Esophagus muscularis mucosa (tissue), 4 donors: ENCODE results near the gene LSM14B. TPM values are rescaled to one million over a fixed set of nuclear protein-coding genes. Genes with fewer than 3 reads are reported as not detected.

Experiments used
- DNase-seq: peaks from one replicate; pipeline ENCODE4 v3.0.0-alpha.2; 2017; ENCODE audit errors: extremely low spot score
- H3K27ac ChIP-seq, 4 donors: fragments of 200-600 bp; sonication (generic); replicated peaks in 1 of 4; 1 replicate in 3 of 4; 2 replicates in 1 of 4; pipeline ENCODE4 v1.5.1; 2016 to 2019; ENCODE audit warnings: mild to moderate bottlenecking in 1 of 4
- H3K27me3 ChIP-seq, 4 donors: fragments of 200-600 bp; sonication (generic); one replicate each; pipeline versions ENCODE4 v1.5.1 to v1.6.0; 2016 to 2019
- H3K36me3 ChIP-seq, 4 donors: fragments of 200-600 bp; sonication (generic); one replicate each; pipeline ENCODE4 v1.5.1; 2016 to 2019
- H3K4me1 ChIP-seq, 4 donors: fragments of 200-600 bp; sonication (generic); one replicate each; pipeline ENCODE4 v1.5.1; 2016 to 2019
- H3K4me3 ChIP-seq, 4 donors: fragments of 200-600 bp; sonication (generic); 1 replicate in 2 of 4; 2 replicates in 2 of 4; pipeline ENCODE4 v1.5.1; 2016 to 2019; ENCODE audit warnings: mild to moderate bottlenecking in 4 of 4, moderate library complexity in 1 of 4
- H3K9me3 ChIP-seq, 4 donors: fragments of 200-600 bp; sonication (generic); 1 replicate in 3 of 4; 2 replicates in 1 of 4; pipeline ENCODE4 v1.5.1; 2016 to 2019
- CTCF ChIP-seq, 3 experiments: fragments of 200-600 bp in 2 of 3; fragments of 450-650 bp in 1 of 3; sonication (generic) in 2 of 3; IDR thresholded peaks; one replicate each; pipeline ENCODE4 v1.5.1; 2017 to 2019; ENCODE audit warnings: antibody characterized with exemption in 3 of 3, mild to moderate bottlenecking in 2 of 3, moderate library complexity in 1 of 3
- EP300 ChIP-seq: sonication (generic); formaldehyde crosslinking; IDR thresholded peaks from one replicate; pipeline ENCODE4 v1.6.1; 2017; ENCODE audit warnings: antibody characterized with exemption
- POLR2A ChIP-seq: fragments of 450-650 bp; IDR thresholded peaks from one replicate; pipeline ENCODE4 v1.6.1; 2017; ENCODE audit warnings: antibody characterized with exemption, moderate library complexity, mild to moderate bottlenecking, low read depth
- POLR2AphosphoS5 ChIP-seq, 2 donors: sonication (generic); formaldehyde crosslinking; IDR thresholded peaks; one replicate each; pipeline ENCODE4 v1.6.1; 2017; ENCODE audit warnings: antibody characterized with exemption in 2 of 2
- WGBS: methylation state at CpG from one replicate; pipeline ENCODE4 v1.1.5; 2018; 5-methylcytosine and 5-hydroxymethylcytosine counted together
- intact Hi-C: fragments of 100-400 bp; cut with DNase I; formaldehyde crosslinking; loops from one replicate; pipeline ENCODE4 v1.15.1; 2023
- total RNA-seq, 4 donors: library from RNA; depleted of rRNA; stranded (reverse); fragments of >200 nt; gene quantifications; one replicate each; pipeline versions ENCODE4 v1.1.0 to v1.2.1, GENCODE V29; 2016

LSM14B gene
- total RNA-seq, 4 donors from 2014 or later = 24.9 to 38.8 (median 32.4) TPM

DNA sequence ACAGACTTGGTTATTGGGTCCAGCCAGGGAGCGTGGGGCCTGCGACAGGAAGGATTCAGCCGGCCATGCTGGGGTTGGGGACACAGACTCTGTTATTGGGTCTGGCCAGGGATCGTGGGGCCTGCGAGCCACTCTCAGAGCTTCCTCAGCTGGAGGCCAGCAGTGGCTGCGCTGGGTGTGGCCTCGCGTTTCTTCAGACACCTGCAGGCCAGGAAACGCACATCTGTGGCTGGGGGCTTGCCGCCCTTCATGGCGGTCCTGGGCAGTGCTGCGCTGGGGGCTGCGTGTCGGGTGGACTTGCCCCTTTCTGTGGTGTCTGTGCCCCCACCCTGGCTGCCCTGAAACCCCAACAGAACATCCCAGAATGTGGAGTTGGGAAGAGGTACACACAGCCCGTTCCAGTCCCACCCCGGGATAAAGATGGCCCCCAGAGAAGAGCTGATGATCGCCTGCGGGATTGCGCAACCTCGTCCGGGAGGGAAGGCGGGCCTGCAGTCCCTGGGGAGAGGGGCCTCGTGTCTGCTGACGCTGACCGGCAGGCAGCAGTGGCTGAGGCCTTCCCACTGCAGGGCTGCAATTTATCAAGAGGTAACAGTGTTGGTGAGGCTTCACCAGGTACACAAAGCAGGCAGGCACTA, 43.6 kb downstream of the LSM14B start:
- 98% methylated on average over 7 of the region's 25 CpGs for WGBS
- no peak for DNase-seq
- Histone ChIP-seq H3K27ac (no peak overlapping the region), H3K27me3 (no peaks in the 10 kb centered on the region), H3K4me1 (no peaks in the 10 kb centered on the region), H3K9me3 (no peaks in the 10 kb centered on the region), H3K36me3 (peaks cover 46 to 93% (median 85%) of the 10 kb centered on the region in 4 donors), H3K4me3 (no peak overlapping the region)
- TF ChIP-seq EP300 = no peak
- no peak for TF ChIP-seq CTCF (IDR thresholded peaks at IDR 0.05)
- no peak for TF ChIP-seq POLR2AphosphoS5 (IDR thresholded peaks at IDR 0.05)
- no peak for TF ChIP-seq POLR2A
- intact Hi-C loops = no loop called here

GRCh38 chr20:62167474-62167873, 45.2 kb downstream of the LSM14B start:
- H3K27me3 ChIP-seq = no peaks in the 10 kb centered on the region
- H3K36me3 ChIP-seq = peaks cover 32 to 81% (median 71%) of the 10 kb centered on the region in 4 donors
- H3K4me1 ChIP-seq = peaks cover 0 to 2% (median 0%) of the 10 kb centered on the region in 4 donors
- intact Hi-C loops = no loop called here
- H3K9me3 ChIP-seq = no peaks in the 10 kb centered on the region
- H3K27ac ChIP-seq = no peak overlapping the region
- TF ChIP-seq POLR2AphosphoS5 (IDR thresholded peaks at IDR 0.05) = no peak
- no peak for TF ChIP-seq EP300
- no peak for TF ChIP-seq CTCF (IDR thresholded peaks at IDR 0.05)
- TF ChIP-seq POLR2A = no peak
- 78% methylated on average over 5 of the region's 6 CpGs for WGBS
- no peak overlapping the region for H3K4me3 ChIP-seq
- no peak for DNase-seq

- DNase-seq = no peak
- 90% methylated on average over 4 of the region's 4 CpGs for WGBS
- Histone ChIP-seq H3K4me3 (no peak overlapping the region), H3K36me3 (peaks cover 29 to 81% (median 71%) of the 10 kb centered on the region in 4 donors), H3K27ac (no peak overlapping the region), H3K27me3 (no peaks in the 10 kb centered on the region), H3K9me3 (no peaks in the 10 kb centered on the region), H3K4me1 (peaks cover 0 to 2% (median 0%) of the 10 kb centered on the region in 4 donors)
- no peak for TF ChIP-seq CTCF (IDR thresholded peaks at IDR 0.05)
- TF ChIP-seq POLR2A = no peak
- TF ChIP-seq POLR2AphosphoS5 (IDR thresholded peaks at IDR 0.05) = no peak
- no peak for TF ChIP-seq EP300
- intact Hi-C loops = no loop called here
Measured at GRCh38 chr20:62168061-62168460, 45.8 kb downstream of the LSM14B start.

DNA sequence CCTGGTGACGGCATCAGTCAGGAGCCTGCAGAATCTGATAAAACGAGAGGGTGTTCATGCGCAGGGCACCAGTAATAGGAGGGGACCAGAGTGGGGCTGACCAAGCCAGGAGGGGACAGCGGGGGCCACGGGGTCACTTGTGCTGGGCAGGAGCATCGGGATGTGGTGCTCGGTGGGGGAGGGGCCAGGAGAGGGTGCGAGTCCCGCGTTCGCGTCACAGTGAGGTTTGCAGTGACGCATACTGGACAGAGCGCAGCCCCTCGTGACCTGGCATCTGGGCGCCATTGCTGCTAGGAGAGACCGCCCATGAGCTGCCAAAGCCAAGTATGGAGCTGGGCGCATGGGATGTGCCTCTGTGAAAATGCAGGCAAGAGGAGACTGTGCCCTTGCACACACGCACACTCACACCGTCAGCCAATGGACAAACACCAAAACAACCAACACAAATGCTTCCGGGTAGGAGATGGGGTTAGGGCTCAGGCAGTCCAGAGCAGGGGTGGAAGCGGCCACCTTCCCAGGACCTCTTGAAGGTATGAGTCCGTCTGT, 46.7 kb downstream of the LSM14B start:
- Histone ChIP-seq H3K27ac (no peak overlapping the region), H3K36me3 (peaks cover 20 to 81% (median 71%) of the 10 kb centered on the region in 4 donors), H3K4me3 (no peak overlapping the region), H3K4me1 (peaks cover 0 to 2% (median 0%) of the 10 kb centered on the region in 4 donors), H3K27me3 (no peaks in the 10 kb centered on the region), H3K9me3 (no peaks in the 10 kb centered on the region)
- WGBS = 97% methylated on average over 18 of the region's 23 CpGs
- intact Hi-C loops = no loop called here
- TF ChIP-seq EP300 = no peak
- no peak for TF ChIP-seq POLR2AphosphoS5 (IDR thresholded peaks at IDR 0.05)
- no peak for TF ChIP-seq POLR2A
- no peak for TF ChIP-seq CTCF (IDR thresholded peaks at IDR 0.05)
- no peak for DNase-seq

DNA sequence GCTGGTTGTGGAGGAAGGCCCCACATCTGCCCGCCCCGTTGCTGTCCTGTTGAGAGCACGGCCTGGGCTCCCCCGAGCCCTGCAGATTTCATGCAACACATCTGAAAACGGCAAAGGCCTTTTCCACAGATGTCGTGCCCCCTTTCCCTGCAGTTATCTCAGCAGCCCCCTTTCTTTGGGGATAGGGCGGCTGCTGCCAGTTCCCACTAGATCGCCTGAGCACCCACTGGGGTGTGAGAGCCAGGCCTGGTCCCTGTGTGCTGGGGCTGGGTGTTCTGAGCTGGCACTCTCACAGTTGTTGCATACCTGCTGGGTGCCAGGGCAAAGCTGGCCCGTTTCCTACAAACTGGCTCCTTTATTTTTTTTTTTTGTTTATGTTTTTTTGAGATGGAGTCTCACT, 48.3 kb downstream of the LSM14B start:
- Histone ChIP-seq H3K36me3 (peaks cover 6 to 81% (median 71%) of the 10 kb centered on the region in 4 donors), H3K9me3 (no peaks in the 10 kb centered on the region), H3K4me3 (no peak overlapping the region), H3K4me1 (peaks cover 0 to 2% (median 0%) of the 10 kb centered on the region in 4 donors), H3K27ac (no peak overlapping the region), H3K27me3 (no peaks in the 10 kb centered on the region)
- TF ChIP-seq EP300 = no peak
- no peak for TF ChIP-seq POLR2A
- TF ChIP-seq POLR2AphosphoS5 (IDR thresholded peaks at IDR 0.05) = no peak
- TF ChIP-seq CTCF (IDR thresholded peaks at IDR 0.05) = no peak
- 85% methylated on average over 9 of the region's 9 CpGs for WGBS
- intact Hi-C loops = no loop called here
- no peak for DNase-seq
